Left hindlimb (tissue), 1 donor: ENCODE results near the gene POU2F1.

Source experiments
- DNase-seq: peaks from one replicate; pipeline ENCODE4 v3.0.0-alpha.2; 2018

Gene POU2F1

DNA sequence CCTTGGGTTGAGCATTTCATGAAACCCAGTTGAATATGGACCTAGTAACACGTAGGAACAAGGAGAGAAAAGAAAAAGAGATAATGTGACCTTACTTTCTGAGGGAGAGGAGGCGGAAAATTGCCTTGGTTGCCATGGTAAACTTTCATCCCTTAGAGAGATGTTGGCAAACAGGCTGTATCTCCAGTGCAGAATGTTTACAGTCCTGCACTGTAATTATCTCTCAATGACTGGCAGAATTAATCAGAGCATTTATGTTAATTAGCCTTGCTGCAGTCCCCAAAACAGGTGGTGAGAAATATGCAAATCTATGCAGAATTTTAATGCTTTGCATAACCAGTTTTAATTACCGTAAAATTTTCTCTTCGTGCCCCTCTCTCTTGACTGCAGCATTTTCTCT, 150.3 kb downstream of the POU2F1 start:
- DNase-seq = no peak

DNA sequence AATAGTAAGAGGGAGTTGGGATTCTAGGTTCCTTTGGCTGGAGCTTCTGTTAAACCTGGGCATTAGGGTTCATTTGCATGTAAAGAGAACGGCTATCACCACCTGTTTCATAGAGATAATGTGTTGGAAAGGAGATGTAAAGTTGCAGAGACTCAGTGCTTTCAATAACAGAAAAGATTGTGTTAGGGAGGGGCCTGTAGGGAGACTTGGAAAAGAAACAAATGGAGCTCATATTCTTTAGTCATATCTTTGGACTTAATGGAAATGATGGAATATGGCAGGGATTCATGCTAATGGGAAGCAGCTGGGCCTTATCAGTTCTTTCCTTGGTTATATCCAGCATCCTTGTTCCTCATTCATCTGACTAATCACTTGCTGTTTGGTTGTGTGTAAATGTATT, 152.7 kb downstream of the POU2F1 start:
- no peak for DNase-seq

DNA sequence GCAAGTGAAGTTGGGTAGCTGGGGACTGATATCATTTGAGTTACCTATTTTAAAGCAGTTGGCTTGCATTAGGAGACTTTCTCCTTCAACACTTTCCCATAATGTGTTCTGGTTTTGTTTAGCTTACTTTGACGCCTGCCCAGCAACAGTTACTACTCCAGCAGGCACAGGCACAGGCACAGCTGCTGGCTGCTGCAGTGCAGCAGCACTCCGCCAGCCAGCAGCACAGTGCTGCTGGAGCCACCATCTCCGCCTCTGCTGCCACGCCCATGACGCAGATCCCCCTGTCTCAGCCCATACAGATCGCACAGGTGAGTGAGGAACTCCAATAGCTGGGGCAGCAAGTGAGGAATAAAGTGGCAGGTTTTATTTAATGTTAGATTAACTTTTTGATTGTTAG, 153.3 kb downstream of the POU2F1 start:
- DNase-seq = no peak

DNA sequence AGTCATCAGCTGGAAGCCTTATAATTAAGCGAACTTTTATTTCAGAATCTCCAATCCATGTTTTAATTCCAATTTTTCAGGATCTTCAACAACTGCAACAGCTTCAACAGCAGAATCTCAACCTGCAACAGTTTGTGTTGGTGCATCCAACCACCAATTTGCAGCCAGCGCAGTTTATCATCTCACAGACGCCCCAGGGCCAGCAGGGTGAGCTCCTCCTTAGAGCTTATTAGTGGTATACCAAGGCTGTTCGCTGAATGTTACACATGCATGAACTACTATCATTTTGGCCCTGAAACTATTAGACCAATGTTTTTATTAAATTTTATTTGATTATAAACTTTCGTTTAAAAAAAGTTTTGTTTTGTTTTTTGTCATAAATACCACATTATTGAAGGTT, 155.3 kb downstream of the POU2F1 start:
- no peak for DNase-seq

DNA sequence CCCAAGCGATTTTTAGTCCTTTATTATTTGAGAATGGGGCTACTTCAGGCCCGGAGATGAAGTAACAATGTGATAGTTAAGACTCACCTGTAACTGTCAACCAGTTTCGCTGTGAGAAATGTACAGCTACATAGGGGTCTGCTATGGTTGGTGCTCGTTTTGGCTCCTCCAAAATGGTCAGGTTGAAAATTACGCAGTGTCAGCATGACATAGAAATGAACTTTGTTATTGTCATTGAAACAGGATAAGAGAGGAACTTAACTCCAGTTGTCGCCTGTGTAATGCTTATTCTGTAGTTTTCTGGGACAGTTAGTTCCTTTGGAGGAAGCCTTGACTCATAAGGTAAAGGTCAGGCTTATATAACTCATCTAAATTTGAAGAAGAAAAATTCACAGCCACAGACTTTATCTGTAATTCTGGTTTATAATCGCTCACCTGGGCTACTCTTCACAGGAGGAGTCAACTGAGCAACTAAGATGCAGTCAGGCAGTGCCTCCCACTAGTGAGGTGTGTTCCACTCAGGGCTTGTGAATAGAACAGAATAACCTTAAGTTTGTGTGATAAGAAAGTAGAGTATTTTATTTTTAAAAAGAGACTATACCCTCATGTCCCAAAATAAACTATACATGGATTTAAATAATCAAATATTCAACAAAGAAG, 166.7 kb downstream of the POU2F1 start:
- no peak for DNase-seq

DNA sequence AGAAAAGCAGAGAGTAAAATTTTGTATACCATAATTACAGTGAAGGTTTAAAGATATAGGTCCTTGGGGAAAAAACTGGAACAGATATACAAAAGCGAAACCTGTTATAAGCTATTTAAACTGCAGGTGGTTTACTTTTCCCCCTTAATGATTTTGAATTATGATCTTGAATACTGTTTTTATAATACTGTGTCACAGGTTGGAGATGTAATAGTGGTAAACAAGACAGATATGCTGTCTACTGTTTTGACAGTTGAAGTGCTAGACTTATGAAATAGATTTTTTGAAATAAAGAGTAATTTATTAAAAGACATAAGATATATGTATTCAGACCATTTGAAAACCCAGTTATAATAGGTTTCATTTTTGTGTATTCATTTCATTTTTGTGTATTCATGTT, 168.3 kb downstream of the POU2F1 start:
- DNase-seq = no peak

DNA sequence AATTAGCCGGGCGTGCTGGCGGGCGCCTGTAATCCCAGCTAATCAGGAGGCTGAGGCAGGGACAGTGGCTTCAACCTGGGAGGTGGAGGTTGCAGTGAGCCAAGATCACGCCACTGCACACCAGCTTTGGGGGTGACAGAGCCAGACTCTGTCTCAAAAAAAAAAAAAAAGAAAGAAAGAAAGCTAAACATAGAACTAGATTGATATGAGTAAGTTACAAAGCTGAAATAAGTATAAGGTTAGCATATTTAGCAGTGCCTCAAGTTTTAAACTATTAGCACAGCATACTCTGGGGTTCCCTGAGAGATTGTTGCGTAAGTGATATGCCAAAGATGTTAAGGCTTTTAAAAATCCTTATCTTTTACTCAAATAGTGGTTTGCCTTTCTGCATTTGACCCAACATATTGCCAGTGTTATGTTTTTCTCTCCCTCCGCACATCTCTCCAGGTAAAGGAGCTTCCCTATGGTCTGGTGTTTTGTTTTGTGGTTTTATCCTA, 171.6 kb downstream of the POU2F1 start:
- no peak for DNase-seq

DNA sequence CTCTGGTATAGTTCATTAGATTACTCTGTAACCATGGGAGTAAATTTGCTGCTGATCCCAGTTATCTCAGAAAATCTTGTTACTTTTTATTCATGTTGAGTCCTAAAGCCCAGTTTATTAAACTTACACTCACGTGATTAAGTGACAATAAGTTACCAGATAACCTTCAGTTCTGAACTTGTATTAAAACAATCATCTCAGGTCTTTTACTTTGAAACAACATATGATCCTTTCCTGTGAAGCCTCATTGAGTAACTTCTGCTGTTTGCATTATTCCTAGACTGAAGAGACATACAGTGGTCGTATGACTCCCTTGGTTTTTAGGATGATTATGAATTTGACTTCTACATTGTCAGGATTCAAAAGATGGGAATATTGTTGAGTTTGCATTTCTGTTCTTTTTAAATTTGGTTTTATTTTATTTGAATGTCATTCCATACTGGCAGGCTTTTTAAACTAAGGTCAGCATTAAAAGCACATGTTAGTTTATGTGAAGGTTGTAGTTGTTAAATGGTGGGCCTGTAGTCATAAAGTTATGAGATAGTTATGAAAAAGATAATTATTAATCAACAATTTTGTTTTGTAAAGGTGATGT, 179.8 kb downstream of the POU2F1 start:
- DNase-seq = no peak

DNA sequence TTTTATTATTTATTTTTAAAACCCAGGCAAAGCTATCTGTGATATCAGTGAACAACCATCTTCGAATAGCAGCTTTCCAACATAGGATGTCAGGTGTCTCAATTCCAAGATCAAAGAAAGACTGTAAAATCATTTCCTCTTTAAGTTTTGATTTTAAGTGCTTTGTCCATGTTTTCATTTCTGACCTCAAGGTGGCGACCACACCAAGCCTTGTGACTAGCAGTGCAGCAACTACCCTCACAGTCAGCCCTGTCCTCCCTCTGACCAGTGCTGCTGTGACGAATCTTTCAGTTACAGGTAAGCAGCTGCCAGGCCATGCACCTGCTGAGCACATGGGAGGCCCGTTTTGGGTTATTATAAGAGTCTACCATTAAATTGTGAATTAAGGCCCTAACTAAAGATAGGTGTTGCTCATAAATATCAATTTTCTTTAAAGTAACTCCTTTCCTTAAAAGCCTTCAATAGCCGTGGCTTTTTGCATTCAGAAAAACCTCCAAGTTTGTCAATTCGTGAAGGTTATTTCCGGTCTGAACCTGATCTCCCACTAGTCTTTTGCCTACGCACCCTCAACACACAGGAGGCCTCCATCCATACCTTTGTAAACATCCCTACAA, 180.7 kb downstream of the POU2F1 start:
- peak; percentile 35 for DNase-seq

DNA sequence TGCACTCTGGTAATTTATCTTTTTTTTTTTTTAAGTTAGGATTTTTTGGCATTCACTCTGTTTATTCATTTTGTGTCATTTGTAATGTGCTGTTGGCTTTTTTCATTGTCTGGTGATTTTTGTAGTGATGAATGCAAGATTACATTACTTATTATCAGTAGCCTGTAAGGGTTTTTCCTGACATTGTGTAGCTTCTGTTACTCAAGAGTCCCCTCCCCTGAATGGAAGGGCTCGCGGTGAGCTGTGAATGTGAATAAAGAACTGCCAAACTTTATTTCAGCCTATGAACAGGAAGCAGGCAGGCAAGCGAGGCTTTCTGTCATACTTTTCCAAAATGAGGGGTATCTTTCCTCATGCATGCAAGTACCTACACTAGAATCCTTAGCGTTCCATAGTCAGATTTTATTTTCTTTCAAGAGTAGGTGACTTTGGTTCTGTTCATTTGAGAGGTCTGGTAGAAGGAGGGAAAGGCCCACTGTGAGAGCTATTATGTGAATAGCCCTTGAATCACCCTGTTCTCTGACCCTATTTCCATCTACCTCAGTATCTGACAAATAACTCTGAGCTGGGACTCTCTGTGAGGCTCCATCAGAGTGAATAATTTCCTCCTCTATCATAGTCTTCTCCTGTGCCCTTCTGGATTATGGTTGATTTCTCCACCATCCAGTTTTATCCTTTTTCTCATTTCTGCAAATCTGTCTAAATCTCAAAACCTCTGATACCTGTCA, 183.6 kb downstream of the POU2F1 start:
- no peak for DNase-seq

DNA sequence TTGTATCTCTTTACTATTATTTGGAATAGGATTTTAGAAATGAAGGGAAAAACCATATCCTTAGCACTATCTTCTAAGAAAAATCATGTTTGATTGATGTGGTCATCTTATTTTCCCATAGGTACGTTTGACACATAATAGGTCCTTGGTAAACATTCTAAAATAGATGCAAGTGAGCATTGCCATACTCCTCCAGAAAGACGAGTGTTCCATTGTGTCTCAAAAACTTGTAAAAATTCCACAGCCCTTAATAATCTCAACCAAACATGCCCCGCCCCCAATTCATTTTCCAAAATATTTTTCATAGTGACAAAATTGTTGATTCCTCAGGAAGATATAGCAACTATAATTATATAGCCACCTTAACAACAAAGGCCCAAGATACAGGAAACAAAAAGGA, 184.2 kb downstream of the POU2F1 start:
- DNase-seq = no peak

DNA sequence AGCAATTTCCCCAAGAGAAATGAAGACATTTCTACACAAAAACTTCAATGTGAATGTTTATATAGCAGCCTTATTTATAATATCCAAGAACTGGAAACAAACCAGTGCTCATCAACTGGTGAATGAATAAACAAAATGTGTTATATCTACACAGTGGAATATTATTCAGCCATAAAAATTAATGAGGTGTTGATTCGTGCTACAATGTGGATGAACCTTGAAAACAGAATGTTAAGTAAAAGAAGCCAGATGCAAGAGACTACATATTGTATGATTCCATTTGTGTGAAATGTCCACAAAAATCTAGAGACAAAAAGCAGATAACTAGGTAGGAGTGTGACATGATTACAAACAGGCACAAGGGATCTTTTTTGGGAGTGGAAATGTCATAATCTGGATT, 187.7 kb downstream of the POU2F1 start:
- no peak for DNase-seq

DNA sequence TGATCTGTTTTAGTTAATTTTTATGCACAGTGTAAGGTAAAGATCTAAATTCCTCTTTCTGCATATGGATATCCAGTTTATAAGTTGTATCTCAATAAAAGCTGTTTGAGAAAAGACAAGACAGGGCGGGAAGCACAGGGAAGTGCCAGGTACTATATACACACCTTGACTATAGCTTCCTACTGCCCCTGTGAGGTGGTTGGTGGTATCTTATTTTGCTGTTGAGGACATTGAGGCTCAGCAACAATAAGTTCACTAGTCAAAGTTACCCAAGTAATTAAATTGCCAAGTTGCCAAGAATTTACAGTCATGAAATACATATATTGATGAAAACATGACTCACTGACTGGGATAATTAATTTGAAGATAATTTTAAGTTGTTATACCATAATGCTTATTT, 188.5 kb downstream of the POU2F1 start:
- DNase-seq = no peak

DNA sequence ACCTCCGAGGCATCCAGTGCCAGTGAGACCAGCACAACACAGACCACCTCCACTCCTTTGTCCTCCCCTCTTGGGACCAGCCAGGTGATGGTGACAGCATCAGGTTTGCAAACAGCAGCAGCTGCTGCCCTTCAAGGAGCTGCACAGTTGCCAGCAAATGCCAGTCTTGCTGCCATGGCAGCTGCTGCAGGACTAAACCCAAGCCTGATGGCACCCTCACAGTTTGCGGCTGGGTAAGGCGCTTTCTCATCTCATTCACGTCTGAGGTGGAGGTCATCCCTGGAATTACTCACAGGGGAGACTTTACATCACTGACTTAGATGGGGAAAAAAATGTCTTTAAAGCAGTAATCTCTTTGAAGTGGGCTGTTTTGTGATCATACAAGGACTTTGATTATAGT, 191.4 kb downstream of the POU2F1 start:
- DNase-seq = no peak

DNA sequence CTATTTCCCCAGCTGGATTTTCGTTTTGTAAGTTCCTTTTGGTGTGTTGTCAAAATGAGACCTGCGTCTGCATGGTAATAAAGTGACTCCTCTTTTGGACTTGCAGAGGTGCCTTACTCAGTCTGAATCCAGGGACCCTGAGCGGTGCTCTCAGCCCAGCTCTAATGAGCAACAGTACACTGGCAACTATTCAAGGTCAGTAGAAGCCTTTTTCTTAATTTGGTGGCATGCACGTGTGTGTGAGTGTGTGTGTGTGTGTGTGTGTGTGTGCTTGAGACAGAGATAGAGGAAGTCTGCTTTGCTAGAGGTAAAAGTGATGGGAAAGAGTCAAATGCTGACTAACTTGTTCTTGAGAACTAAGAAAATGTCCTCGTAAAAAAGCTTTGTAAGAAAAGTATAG, 192.2 kb downstream of the POU2F1 start:
- no peak for DNase-seq

DNA sequence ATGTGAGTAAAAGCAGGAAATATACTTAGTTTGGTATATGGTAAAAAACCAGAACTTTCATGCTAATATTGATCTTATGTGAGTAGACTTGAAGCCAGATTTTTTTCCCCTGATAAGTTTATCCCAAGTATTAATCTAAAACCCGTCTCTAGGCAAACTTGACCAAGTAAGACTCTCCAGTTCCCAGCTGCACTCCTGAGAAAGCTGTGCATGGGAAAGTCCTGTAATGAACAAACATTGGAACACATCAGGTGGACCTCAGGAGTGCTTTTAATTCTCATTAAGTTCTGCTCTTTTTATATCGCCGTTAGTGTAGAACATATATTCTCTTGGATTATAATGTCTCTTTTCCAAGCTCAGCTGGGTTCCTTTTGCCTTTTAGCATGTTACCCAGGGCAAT, 192.6 kb downstream of the POU2F1 start:
- DNase-seq = no peak

DNA sequence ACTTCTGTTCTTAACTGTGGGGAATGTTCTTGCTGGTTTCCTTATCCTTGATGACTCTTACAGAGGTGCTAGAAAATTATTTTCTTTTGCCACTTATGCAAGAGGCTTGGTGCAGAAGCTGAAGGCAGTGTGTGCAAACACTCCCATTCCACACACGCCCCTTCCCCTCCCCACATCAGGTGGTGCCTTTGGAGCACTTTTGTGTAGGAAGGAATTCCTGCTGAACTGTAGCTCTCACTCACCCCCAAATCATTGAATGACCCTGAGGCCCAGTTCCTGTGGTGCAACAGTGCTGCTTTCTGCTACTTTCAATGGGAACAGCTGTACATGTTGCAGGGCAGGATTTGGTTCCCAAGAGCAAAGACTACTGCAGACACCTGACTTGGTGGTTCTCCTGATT, 195.8 kb downstream of the POU2F1 start:
- no peak for DNase-seq

DNA sequence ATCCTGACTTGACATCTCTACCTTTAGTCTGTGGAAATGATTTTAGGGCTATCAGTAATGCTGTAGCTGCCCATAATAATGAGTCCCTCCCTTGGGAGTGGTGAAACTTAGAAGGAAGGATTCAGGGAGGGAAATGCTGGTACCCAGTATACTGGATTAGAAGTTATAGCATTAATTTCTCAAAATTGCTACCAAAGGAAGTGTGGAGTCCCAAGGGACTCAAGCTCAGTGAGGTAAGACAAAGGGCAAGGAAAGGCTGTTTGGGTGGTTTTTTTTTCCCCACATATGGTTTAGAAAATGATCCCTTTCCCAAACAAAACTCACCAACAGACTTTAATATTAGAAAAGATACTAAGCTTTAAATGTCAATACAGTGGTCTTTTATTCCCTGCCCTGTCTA, 197.7 kb downstream of the POU2F1 start:
- no peak for DNase-seq

DNA sequence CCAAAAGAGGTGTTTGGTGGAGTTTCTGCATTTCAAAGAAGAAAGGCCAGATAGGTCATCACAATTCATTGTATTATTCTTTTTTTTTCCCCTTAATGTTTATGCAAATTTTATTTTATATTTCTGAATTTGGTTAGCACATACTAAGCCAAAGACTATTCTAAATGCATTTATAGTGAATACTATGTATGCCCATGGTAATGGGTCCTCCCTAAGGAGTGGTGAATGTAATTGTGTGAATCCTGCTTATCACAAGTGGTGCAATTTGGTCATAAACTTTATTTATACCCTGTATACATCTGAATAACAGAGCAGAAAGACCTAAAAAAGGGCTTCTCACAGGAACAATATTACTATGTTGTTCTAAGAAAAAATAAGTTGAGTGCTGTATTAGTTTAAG, 198.6 kb downstream of the POU2F1 start:
- DNase-seq = no peak

DNA sequence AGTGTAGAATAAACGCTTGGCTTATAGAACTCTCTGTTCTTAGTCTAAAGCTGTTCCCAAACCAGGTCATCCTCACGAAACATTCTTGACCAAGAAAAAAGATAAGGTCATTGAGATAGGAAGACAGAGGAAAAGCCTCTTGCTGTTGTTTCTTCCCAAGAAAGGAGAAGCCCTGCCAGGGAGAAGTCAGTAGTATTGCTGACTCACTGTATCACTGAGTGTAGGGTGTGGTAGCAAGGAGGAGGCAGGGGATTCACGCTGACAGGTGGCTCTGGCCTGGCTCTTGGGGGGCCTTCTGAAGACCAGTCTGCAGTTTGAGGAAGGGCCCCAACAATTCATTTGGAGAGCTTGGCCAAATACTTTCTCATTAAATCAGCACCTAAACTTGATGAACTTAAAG, 199.8 kb downstream of the POU2F1 start:
- no peak for DNase-seq

DNA sequence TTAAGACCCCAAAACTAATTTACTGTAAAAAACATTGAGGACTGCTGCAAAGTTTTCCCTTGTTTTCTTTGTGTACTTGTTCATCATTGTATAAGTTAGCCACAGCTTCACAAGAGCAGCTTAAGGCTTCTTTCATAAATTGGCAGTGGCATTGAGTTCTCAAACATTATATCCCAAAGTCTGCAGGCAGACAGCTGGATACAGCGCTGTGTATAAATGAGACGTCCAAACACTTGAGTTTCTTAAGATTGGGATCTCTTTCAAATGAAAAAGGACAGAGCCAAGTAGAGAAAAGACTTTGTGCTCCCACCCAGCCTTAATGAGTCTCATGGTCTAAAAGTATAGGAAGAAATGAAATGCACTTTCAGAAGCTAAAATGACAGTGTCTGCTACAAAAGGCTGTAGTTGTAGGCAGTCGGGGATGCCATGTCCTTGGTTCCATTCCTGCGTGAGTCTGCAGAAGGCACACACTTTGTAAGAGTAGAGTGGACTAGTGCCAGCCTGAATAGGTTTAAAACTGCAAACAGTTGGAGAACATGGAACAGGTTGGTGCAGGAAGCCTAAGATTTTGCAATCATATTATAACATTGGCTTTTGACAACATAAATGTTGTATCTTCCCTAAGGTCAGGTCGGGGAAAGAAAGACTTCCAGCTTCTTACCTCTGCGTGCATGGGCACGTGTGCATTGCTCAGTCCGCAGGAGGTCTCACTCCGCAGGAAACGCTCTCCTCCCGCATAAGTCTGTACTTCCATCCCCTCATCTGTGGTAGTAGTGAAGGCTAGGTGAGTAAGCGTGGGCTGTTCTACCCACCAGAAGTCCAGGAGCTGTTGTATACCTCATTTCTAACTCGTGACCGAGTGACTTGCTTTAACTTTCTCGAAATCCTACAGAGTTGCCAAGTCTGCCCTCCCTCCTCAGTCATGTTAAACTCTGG, 203.3 kb downstream of the POU2F1 start:
- DNase-seq = no peak

DNA sequence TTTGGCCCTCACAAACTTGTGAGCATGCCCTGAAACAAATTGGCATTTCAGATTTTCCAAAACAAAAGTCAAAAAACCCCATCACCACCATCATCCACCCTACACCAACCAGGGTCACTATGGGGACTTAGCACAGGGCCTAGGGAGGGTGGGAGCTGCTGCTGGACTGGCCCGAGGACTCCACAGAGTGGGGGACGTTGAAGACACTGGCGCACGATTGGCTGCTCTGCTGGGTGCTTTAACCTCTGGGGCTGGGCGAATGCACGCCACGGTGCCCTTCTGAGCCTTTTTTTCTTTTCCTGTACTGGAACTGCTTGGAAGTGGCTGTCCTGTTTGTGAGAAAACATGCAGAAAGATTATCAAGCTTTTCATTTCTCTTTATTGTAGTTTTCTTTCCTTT, 204.8 kb downstream of the POU2F1 start:
- no peak for DNase-seq

DNA sequence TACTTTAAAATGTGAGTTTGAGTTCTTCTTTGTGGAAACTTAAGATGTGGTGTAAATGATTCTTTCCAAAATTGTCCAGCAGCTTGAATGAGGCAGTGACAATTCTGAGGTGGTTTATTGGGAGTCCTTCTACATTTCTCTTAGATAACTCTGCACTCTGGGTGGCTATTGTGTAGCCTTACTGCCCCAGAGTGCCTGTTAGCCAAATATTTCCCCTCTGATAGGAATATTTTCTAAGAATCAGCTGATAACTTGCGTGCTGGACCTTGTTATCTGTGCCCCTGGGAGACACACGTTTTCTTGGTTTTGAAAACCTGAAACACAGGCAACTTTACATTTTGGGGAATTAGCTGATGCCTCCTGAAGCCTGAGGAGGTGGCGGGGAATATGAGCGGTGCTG, 206.0 kb downstream of the POU2F1 start:
- DNase-seq = no peak
